Left renal cortex interstitium (tissue), 4 donors: ENCODE results near the gene PTTG1IP. TPM values are rescaled to one million over a fixed set of nuclear protein-coding genes. Genes with fewer than 3 reads are reported as not detected.

ENCODE experiments used
- DNase-seq, 4 donors: peaks; one replicate each; pipeline ENCODE4 v3.0.0-alpha.2; 2013; ENCODE audit warnings: low read depth in 4 of 4, low spot score in 2 of 4, missing footprints in 1 of 4
- polyA plus RNA-seq, 4 donors: library from polyadenylated mRNA; unstranded; fragments of 120-200 nt; gene quantifications; one replicate each; pipeline ENCODE4 v1.2.1, GENCODE V29; 2013; ENCODE audit not compliant: insufficient read length in 4 of 4

PTTG1IP gene
- polyA plus RNA-seq, 4 donors, result 260 to 303 (median 301) TPM

DNA sequence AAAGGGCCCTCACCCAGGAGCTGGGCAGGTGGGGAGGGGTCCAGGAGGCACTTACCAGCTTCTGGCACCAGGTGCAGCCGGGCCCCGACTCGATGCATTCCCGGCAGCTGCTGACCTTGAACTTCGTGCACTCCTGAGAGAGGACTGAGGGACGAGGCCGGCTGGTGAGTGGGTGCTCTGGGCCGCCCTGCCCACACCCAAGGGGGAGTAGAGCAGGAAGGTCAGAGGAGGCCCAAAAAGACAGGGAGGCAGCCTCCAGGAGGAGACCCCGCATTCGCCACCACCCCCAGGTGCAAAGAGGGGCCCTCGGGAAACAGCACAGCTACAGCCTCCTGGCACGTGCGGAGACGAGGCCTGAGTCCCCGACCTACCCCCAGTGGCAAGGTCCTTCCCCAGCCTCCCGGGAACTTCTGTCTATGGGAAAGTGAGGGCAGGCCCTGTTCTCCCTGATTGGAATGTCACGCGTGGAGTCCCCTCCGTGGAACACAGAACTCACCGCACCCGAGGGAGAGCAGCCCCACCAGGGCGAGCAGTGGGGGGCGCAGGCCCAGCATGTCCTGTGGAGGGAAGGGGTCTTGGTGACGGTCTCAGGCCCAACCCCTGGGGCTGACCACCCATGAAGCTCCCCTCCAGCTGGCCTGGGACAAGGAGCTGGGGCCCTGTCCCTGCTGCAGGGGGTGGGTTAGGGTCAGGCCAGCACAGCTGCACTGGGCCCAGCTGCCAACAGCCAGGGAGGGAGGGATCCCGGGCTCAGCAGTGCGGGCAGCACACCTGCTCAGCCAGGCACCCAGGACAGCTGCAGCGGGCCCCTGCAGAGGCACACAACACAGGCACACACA is 37.0 kb upstream of the PTTG1IP start:
- DNase-seq, result no peak

DNA sequence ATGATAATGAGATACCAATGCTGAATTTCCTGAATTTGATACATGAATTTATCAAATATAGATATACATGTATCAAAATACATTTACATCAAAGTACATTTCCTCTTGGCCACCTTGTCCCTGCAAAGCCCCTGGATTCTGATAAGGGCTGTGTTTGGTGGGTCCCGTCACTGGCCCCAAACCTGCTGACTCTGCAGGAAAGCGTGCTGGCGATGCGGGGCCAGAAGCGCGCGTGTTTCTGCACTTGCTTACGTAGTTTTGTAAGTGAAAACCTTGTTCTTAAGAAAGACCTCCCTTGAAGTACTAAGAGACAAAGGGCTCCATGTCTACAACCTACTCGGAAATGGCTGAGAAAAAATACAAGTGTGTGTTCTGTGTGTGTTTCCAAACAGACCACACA is 36.2 kb upstream of the PTTG1IP start:
- no peak for DNase-seq

DNA sequence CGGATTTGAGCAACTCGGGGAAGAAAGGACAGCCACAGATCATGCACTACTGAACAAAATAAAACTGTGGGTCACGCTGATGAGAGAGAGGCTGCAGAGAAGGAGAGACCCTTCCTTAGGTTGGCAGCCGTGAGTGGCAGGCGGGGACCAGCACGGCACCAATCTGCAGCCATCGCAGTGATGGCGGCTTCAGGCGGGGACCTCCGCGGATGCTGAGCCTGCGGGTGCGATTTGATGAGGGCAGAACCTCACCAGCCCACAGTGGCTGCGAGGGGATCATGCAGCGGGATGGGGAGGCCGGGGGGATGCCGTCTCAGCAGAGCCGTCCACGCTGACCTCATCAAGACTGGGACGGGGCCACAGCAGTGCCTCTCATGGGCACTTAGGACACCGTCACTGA is 35.4 kb upstream of the PTTG1IP start:
- no peak for DNase-seq

DNA sequence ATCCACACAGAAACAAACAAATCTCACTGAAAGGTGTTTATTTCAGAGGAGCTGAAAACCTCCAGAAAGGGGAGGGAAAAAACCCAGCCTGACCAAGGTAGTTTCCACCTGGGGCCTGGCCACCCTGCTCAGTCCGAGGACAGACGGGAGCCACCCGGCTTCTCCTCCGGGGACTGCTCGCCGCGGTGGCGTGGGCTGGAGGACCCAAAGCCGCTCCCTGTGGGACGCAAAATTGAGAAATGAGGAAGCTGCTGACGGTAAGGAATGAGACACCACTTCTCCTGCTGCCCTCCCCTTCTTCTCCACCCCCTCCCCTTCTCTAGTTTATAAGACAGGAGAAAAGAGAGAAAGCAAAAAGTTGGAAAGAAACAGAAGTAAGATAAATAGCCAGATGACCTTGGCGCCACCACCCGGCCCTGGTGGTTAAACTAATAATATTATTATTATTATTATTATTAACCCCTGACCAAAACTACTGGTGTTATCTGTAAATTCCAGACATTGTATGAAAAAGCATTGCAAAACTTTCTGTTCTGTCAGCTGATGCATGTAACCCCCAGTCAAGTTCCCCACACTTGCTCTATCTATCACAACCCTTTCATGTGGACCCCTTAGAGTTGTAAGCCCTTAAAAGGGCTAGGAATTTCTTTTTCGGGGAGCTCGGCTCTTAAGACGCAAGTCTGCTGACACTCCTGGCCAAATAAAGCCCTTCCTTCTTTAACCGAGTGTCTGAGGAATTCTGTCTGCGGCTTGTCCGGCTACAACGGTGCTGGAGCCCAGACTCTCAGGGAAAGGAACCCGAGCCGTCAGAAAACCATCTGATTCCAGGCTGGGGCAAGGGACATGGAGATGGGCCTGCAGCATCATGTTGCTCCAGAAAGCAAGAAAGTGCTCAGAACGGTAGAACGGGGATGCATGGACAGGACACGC is 34.7 kb upstream of the PTTG1IP start:
- DNase-seq, result no peak

DNA sequence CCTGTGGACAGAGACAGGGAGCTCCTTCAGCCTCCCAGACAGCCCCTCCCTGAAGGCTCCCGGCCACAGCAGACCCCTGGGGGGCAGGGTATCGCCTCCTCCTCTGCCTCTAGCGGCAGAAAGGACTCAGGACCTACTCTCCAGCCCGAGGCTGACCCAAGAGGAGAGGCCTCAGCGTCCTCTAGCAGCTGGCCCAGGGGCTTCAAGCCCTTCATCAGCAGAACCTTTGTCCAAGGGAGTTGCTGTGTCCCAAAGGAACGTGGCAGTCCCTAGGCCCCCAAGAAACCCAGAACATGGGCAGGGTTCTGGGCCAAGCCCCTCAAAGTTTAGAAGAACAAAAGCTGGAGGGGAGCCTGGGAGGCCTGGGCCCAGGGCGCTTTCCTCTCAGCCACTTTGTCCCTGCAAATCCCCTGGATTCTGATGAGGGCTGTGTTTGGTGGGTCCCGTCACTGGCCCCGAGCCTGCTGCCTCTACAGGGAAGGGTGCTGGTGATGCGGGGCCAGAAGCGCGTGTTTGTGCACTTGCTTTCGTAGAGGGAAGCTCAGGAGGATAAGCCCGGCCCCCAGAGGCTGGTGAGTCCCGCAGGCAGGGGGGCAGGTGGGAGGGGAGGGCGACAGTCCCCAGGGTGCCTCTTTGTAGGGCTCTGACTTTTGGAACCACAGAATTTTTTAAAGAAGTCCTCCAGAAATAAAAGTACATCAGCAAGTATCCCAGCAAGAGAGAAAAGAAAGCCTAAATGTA is 33.9 kb upstream of the PTTG1IP start:
- DNase-seq, result no peak

DNA sequence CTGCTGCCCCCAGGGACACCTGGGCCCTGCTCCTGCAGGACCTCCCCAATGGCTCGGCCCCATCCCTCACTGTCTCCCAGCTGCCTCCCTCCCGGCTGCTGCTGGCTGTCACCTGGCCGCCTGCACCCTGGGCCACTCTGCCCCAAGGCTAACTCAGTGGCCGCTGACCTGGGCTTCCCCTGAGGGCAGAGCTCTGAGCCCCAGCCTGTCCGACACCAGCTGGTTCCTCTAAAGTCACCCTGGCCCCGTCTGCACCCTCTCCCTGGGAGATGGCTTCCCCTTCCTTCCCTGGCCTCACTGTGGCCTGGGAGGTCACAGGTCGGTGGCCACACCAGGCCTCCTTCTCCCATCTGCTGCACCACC is 32.2 kb upstream of the PTTG1IP start:
- no peak for DNase-seq

DNA sequence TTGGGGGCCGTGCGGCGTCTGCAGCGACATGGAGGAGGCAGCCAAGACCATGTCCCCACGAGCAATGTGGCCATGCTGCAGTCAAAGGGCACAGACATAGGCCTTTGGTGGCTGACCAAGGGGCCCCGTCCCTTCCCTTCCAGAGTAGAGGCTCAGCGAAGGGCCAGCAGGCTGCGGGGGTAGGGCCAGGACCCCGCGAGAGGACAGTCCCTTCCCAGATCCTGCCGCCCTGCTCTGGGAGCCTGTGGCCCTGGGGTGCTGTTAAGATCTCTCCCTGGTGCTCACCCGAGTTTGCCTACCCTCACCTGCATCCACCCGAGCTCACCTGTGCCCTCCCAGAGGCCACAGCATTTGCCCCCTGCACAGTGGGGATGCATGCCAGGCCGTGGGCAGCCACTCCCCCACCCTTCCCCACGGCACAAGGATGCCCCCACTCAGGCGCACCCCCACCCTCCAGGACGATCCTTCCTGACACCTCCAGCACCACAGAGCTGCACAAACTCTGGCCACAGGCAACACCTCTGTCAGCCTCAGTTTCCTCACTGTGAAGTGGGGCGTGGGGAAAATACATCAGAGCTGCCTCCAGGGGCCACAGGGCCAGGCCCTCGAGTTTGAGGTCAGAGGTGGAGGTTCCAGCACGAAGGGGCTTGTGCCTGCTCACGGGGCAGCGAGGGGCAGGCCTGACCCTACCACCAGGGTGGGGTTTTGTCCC is 31.7 kb upstream of the PTTG1IP start:
- no peak for DNase-seq

DNA sequence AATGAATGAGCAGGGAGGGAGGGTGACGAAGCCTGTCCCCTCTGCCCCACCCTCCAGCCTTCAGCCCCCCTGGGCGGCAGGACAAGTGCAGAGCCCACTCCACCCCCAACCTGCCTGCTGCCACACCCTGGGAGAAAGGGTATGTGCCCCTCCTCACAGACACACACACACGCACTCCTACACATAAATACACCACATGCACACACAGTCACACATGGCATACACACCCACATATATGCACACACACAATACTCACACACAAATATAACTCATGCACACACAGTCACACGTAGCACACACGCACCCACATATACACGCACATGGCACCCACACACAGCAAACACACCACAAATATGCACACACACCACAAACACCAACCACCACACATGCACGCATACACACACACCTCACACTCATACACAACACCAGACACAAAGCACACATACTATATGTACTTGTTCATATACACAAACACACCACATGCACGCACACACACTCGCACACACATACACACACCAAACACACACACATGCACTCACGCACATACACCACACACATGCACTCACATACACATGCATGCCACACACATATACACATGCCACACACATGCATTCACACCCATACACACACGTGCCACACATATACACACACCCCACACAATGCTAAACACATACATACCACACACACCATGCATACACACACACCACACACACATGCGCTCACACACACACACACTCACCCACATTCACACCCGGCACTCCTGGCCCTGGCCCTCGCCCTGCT is 30.8 kb upstream of the PTTG1IP start:
- no peak for DNase-seq

DNA sequence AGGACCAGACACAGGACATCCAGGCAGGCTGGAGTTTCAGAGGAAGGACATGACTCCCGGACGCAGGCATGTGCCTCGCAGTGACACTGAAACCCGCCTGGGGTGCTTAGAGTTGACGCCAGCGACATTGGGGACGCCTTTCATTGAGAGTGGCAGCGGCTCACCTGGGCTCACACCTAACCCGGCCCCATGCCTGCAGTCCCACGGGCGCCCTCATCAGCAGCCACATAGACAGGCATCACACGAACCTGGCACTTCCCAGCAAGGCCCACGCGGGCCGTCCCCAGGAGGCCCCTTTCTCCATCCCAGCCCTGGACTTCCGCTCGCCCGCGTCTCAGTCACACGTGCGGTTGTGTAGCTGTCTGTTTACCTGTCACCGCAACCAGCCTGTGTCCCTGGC is 30.2 kb upstream of the PTTG1IP start:
- no peak for DNase-seq

DNA sequence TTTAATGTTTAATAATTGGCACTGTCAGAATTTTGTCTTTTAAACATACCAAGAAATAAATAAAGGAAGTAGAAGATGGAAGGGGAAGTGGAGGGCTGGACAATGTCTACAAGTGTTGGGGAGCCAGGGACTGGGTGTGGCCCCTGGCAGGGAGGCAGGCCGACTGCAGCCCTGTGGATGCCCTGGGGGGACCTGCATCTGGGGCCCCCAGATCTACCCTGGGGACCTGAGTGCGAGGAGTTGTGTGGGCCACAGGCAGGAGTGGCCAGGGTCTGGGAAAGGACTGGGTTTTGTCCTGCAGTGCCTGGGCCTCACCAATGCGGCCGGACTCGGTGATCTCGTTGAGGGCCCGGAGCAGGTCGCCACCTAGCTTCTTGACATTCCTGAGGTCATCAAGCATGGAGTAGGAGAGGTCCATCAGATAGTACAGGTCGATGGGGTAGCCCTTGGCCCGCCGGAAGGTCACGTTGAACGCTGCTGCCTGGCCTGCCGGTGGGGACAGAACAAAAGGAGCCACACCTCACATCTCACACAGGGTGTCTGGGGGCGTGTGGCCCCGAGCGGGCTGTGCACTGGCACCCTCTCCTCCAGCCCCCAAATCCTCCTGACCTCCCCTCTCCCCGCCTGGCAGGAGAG is 29.7 kb upstream of the PTTG1IP start:
- no peak for DNase-seq

DNA sequence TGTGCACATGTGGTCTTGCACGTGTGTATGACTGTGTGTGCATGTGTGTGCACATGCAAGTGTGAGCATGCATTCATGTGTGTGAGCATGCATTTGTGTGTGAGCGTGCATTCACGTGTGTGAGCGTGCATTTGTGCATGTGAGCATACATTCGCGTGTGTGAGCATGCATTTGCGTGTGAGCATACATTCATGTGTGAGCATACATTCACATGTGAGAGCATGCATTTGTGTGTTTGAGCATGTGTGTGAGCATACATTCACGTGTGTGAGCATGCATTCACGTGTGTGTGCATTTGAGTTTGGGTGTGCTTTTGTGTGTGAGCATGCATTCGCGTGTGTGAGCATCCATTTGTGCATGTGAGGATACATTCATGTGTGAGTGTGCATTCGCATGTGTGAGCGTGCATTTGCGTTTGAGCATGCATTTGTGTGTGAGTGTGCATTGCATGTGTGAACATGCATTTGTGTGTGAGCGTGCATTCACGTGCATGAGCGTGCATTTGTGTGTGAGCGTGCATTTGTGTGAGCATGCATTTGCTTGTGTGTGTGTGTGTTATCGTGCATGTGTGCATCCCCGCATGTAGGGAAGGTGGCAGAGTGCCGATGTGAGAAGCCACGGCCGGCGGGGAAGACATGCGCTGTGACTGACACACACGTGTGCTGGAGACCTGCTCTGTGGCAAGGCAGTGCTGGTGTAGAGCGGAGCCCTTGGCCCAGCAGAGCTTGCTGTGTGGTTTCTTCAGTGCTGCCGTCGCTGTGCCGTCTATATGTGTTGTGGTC is 29.0 kb upstream of the PTTG1IP start:
- DNase-seq, result no peak

DNA sequence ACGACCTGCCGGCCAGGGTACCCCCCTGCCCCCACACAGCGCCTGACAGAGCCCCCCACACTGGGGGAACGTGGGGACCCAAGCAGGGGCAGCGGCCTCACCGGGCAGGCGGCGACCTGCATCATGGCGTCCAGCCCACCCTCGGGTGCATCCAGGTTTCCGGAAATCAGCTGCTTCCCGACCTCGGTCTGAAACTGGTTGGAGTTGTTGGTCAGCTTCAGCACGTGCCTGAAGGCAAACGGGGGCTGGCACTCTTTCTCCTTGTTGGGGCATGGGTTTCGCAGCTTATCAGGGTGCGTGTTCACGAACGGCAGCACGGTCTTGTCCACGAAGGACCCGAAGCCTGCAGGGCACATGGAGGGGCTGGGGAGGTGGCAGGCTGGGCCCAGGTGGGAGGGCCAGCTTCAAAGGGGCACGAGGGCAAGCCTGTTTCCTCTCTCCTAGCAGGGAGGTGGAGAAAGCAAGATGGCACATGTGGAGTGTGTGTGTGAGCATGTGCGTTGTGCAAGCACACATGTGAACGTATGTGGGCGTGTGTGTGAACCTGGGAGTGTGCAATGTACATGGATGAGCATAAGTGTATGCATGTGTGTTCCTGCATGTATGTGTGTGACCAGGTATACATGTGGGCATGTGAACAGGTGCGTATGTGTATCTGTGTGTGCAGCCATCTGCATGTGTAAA is 28.0 kb upstream of the PTTG1IP start:
- no peak for DNase-seq

DNA sequence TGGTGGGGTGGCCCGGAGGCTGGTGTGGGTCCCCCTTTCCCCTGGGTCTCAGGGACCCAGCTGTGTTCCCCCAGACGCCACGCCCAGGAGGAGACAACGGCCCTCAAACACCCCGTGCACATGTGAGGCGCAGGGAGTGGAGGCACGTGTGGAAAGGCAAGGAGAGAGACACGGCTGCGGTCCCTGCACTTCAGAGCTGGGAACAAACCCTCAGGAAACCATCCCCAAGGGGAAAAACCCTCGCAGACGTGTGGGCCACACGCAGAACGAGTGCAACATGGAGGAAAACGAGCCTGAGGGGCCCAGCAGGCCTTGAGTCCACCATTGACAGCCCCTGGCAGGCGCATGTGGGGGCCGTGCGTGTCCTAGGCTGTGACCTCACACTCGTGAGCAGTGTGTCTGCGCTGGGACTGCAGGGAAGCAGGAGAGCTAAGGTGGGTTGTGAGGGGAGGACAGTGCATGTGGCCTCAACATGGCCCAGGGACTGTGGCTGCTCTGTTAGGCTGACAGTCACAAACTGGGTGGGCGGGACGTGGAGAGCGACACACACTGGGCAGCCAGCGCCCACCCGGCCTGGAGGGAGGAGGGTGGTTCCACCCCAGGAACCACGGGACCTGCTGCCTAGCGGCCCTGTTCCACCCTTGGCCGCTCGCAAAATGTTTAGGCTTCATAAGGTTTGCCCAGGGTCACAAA is 27.2 kb upstream of the PTTG1IP start:
- no peak for DNase-seq

DNA sequence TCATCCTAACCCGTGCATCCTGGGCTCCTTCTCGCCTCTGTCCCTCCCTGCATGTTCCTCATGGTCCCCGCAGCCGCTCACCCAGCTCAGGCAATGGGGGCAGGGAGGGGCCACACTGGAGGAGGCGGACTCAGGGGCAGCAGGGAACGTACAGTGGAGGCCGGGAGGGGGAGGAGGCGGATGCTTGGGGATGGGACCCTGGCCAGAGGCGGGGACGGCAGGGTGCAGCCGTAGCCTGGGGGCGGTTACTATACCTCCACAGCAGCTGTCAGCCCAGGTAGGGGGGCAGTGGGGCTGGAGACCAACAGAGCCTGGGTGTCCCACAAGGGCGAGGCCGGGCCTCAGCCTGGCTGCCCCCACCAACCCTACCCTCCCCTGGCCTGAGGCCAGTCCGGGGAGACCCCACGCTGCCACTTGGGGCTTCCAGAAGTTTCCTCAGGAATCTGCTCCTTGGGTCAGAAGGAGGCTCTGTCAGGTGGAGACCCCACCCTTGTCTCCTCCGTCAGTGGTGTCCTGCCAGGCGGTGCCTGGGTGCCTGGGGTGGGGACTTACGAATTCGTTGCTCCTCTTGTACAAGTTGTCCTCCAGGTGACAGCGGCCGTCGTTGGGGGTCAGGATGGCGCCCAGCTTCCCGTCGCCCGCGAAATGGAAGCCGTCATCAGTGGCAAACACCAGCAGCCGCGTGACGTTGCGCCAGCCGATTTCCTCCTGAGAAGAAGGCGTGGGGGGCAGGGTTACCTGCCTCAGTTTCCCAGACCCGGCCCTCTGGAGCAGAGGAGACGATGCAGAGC is 26.5 kb upstream of the PTTG1IP start:
- DNase-seq, result no peak

DNA sequence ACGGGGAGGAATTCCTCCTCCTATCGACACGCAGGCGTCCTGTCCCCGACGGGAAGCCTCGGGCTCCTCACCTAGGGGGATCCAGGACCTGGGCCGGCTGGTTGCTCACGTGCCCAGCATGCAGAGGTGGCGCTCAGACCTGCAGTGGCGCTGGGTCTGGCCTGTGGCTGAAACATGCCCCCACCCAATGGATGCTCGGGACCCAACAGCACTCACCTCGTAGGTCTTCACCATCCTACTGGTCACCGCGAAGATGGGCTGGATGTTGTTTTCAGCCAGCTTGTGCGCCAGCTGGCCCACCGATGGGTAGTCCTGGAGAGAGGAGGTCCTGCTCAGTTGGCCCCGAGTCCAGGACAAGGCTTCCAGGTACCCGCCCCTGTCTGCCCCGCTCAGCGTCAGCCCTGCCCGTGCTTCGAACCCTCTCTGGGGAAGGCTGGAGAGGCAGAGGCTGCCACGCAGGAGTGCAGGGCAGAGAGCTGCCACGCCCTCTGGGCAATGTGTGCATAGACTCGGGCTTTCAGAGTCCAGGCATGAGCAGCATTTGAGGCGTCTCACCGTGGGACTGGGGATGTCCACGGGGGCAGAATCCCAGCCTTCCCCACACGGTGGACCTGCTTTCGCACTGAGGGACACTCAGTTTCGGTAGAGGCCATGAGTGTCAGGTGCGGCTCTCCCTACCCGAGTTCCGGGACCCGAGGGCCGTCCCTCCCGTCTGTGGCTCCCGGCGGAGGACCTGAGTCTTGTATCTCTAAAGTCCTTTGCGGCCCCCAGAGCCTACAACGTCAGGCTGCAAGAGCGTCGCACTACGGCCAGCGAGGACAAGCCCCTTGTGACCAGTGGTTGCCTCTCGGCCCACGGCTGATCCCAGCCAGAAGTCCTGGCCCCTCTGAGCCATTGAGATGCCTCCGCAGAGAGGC is 25.6 kb upstream of the PTTG1IP start:
- no peak for DNase-seq
